Tibial nerve (tissue), 4 donors: ENCODE data around the gene INCA1. TPM values are rescaled to one million over a fixed set of nuclear protein-coding genes. Genes with fewer than 3 reads are reported as not detected.

Experiments
- DNase-seq, 2 donors: peaks; one replicate each; pipeline ENCODE4 v3.0.0-alpha.2; 2019; ENCODE audit warnings: low spot score in 2 of 2
- H3K27ac ChIP-seq, 4 donors: fragments of 200-600 bp; sonication (generic) in 3 of 4; one replicate each; pipeline ENCODE4 v1.5.1; 2017 to 2019; ENCODE audit warnings: mild to moderate bottlenecking in 1 of 4
- H3K27me3 ChIP-seq, 2 donors: fragments of 200-600 bp; sonication (generic) in 1 of 2; one replicate each; pipeline versions ENCODE4 v1.5.1 to v1.6.0; 2017 to 2019
- H3K36me3 ChIP-seq, 3 donors: fragments of 200-600 bp; sonication (generic); one replicate each; pipeline ENCODE4 v1.5.1; 2018 to 2019
- H3K4me1 ChIP-seq, 4 donors: fragments of 200-600 bp; sonication (generic) in 3 of 4; one replicate each; pipeline ENCODE4 v1.5.1; 2017 to 2019
- H3K4me3 ChIP-seq, 4 donors: fragments of 200-600 bp; sonication (generic) in 3 of 4; one replicate each; pipeline ENCODE4 v1.5.1; 2017 to 2019; ENCODE audit warnings: mild to moderate bottlenecking in 1 of 4, moderate library complexity in 1 of 4
- H3K9me3 ChIP-seq, 4 donors: fragments of 200-600 bp; sonication (generic) in 3 of 4; one replicate each; pipeline ENCODE4 v1.5.1; 2017 to 2019
- CTCF ChIP-seq, 5 experiments: fragments of 200-600 bp in 3 of 5; fragments of 450-650 bp in 2 of 5; sonication (generic) in 3 of 5; IDR thresholded peaks; one replicate each; pipeline ENCODE4 v1.5.1; 2016 to 2019; ENCODE audit warnings: antibody characterized with exemption in 5 of 5, mild to moderate bottlenecking in 3 of 5, moderate library complexity in 2 of 5
- EP300 ChIP-seq, 2 donors: sonication (generic); formaldehyde crosslinking; IDR thresholded peaks; one replicate each; pipeline ENCODE4 v1.6.1; 2017; ENCODE audit warnings: antibody characterized with exemption in 2 of 2, mild to moderate bottlenecking in 1 of 2
- POLR2A ChIP-seq, 2 donors: fragments of 450-650 bp; IDR thresholded peaks; one replicate each; pipeline ENCODE4 v1.6.1; 2017; ENCODE audit warnings: antibody characterized with exemption in 2 of 2, mild to moderate bottlenecking in 2 of 2, moderate library complexity in 2 of 2
- WGBS, 2 donors: methylation state at CpG; one replicate each; pipeline ENCODE4 v1.1.5; 2018; 5-methylcytosine and 5-hydroxymethylcytosine counted together
- total RNA-seq, 4 donors: library from RNA; depleted of rRNA; stranded (reverse); fragments of >200 nt; gene quantifications; one replicate each; pipeline ENCODE4 v1.1.0, GENCODE V29; 2016

INCA1 gene
- total RNA-seq, 4 donors from 2014 or later, result 1.2 to 1.8 (median 1.7) TPM

- no peaks in the 10 kb centered on the region for H3K9me3 ChIP-seq
- no peak overlapping the region for H3K4me3 ChIP-seq
- no peak overlapping the region for H3K27ac ChIP-seq
- no peak for TF ChIP-seq CTCF (IDR thresholded peaks at IDR 0.05)
- TF ChIP-seq POLR2A (IDR thresholded peaks at IDR 0.05), result no peak
- TF ChIP-seq EP300 (IDR thresholded peaks at IDR 0.05), result no peak
- no peak for DNase-seq
- WGBS, 2 donors, result 77 to 79% methylated on average over 18 of the region's 18 CpGs
- H3K4me1 ChIP-seq, result no peaks in the 10 kb centered on the region
- H3K27me3 ChIP-seq, result no peaks in the 10 kb centered on the region
- H3K36me3 ChIP-seq, result peaks cover 0 to 58% (median 0%) of the 10 kb centered on the region in 3 donors
Measured at GRCh38 chr17:4959261-4959965, 37.9 kb downstream of the INCA1 start.

GRCh38 chr17:4958102-4958501, 39.2 kb downstream of the INCA1 start:
- Histone ChIP-seq H3K9me3 (no peaks in the 10 kb centered on the region), H3K36me3 (peaks cover 0 to 58% (median 0%) of the 10 kb centered on the region in 3 donors), H3K27me3 (no peaks in the 10 kb centered on the region), H3K27ac (no peak overlapping the region), H3K4me3 (no peak overlapping the region), H3K4me1 (no peaks in the 10 kb centered on the region)
- DNase-seq, result no peak
- 85 to 86% methylated on average over 3 of the region's 3 CpGs for WGBS, 2 donors
- TF ChIP-seq CTCF (IDR thresholded peaks at IDR 0.05) (no peak), EP300 (IDR thresholded peaks at IDR 0.05) (no peak), POLR2A (IDR thresholded peaks at IDR 0.05) (no peak)

- peaks cover 0 to 49% (median 0%) of the 10 kb centered on the region in 3 donors for H3K36me3 ChIP-seq
- H3K27me3 ChIP-seq, result no peaks in the 10 kb centered on the region
- no peak overlapping the region for H3K4me3 ChIP-seq
- H3K27ac ChIP-seq, result no peak overlapping the region
- H3K9me3 ChIP-seq, result no peaks in the 10 kb centered on the region
- no peak for DNase-seq
- TF ChIP-seq CTCF (IDR thresholded peaks at IDR 0.05), result peak in 1 of 5 experiments; percentile 4
- no peak for TF ChIP-seq EP300 (IDR thresholded peaks at IDR 0.05)
- no peaks in the 10 kb centered on the region for H3K4me1 ChIP-seq
- WGBS, 2 donors, result 79 to 82% methylated on average over 10 of the region's 10 CpGs
Measured at GRCh38 chr17:4956493-4957061, 40.7 kb downstream of the INCA1 start.

GRCh38 chr17:4955091-4955490, 42.2 kb downstream of the INCA1 start:
- Histone ChIP-seq H3K4me3 (no peak overlapping the region), H3K9me3 (no peaks in the 10 kb centered on the region), H3K36me3 (peaks cover 0 to 35% (median 0%) of the 10 kb centered on the region in 3 donors), H3K27me3 (no peaks in the 10 kb centered on the region), H3K4me1 (peaks cover 0 to 13% (median 9%) of the 10 kb centered on the region in 4 donors), H3K27ac (no peak overlapping the region)
- 94% methylated on average over 8 of the region's 8 CpGs for WGBS, 2 donors
- DNase-seq, result no peak
- TF ChIP-seq CTCF (IDR thresholded peaks at IDR 0.05) (no peak), POLR2A (IDR thresholded peaks at IDR 0.05) (no peak), EP300 (IDR thresholded peaks at IDR 0.05) (no peak)

- peaks cover 0 to 19% (median 0%) of the 10 kb centered on the region in 3 donors for H3K36me3 ChIP-seq
- no peak for DNase-seq
- TF ChIP-seq CTCF (IDR thresholded peaks at IDR 0.05) (no peak), POLR2A (IDR thresholded peaks at IDR 0.05) (no peak), EP300 (IDR thresholded peaks at IDR 0.05) (no peak)
- H3K27ac ChIP-seq, result no peak overlapping the region
- H3K9me3 ChIP-seq, result no peaks in the 10 kb centered on the region
- no peak overlapping the region for H3K4me3 ChIP-seq
- no peaks in the 10 kb centered on the region for H3K27me3 ChIP-seq
- WGBS, 2 donors, result 76 to 77% methylated on average over 13 to 14 of the region's 14 CpGs
- H3K4me1 ChIP-seq, result peaks cover 0 to 22% (median 11%) of the 10 kb centered on the region in 4 donors
Measured at GRCh38 chr17:4953451-4953961, 43.8 kb downstream of the INCA1 start.
